Parathyroid adenoma (tissue), 2 donors: Measurements from ENCODE around the gene RRP9.
"Not testable (repeated sequence)": the region's sequence is repeated elsewhere in the genome, so short reads cannot be mapped to it uniquely, and the experiment has no call there.

Experiments
- H2AFZ ChIP-seq: fragments of 300-600 bp; sonication (generic); one replicate; pipeline ENCODE4 v1.7.0; 2017; ENCODE audit warnings: antibody characterized with exemption, mild to moderate bottlenecking
- H3K27ac ChIP-seq: fragments of 300-600 bp; sonication (generic); one replicate; pipeline ENCODE4 v1.7.0; 2017
- H3K27me3 ChIP-seq: fragments of 300-600 bp; sonication (generic); one replicate; pipeline ENCODE4 v1.7.0; 2017; ENCODE audit warnings: low read length; ENCODE audit not compliant: control insufficient read depth, insufficient read depth
- H3K36me3 ChIP-seq: fragments of 300-600 bp; sonication (generic); one replicate; pipeline ENCODE4 v1.7.0; 2017; ENCODE audit warnings: low read length; ENCODE audit not compliant: control insufficient read depth, insufficient read depth
- H3K4me1 ChIP-seq: fragments of 300-600 bp; sonication (generic); one replicate; pipeline ENCODE4 v1.7.0; 2017; ENCODE audit warnings: control low read depth
- H3K4me2 ChIP-seq: fragments of 300-600 bp; sonication (generic); one replicate; pipeline ENCODE4 v1.7.0; 2017; ENCODE audit warnings: low read length
- H3K4me3 ChIP-seq: fragments of 300-600 bp; sonication (generic); one replicate; pipeline ENCODE4 v1.7.0; 2017; ENCODE audit warnings: low read depth, low read length
- H3K79me2 ChIP-seq: fragments of 300-600 bp; sonication (generic); one replicate; pipeline ENCODE4 v1.7.0; 2017; ENCODE audit warnings: control low read depth
- H3K9ac ChIP-seq: fragments of 300-600 bp; sonication (generic); one replicate; pipeline ENCODE4 v1.7.0; 2017; ENCODE audit warnings: mild to moderate bottlenecking
- H3K9me3 ChIP-seq: fragments of 300-600 bp; sonication (generic); one replicate; pipeline ENCODE4 v1.7.0; 2017; ENCODE audit warnings: low read length; ENCODE audit not compliant: control insufficient read depth
- CTCF ChIP-seq: fragments of 300-600 bp; sonication (generic); IDR thresholded peaks from one replicate; pipeline ENCODE4 v1.7.0; 2017; ENCODE audit warnings: antibody characterized with exemption, mild to moderate bottlenecking
- donor health status: primary hyperparathyroidism.

RRP9 gene

DNA sequence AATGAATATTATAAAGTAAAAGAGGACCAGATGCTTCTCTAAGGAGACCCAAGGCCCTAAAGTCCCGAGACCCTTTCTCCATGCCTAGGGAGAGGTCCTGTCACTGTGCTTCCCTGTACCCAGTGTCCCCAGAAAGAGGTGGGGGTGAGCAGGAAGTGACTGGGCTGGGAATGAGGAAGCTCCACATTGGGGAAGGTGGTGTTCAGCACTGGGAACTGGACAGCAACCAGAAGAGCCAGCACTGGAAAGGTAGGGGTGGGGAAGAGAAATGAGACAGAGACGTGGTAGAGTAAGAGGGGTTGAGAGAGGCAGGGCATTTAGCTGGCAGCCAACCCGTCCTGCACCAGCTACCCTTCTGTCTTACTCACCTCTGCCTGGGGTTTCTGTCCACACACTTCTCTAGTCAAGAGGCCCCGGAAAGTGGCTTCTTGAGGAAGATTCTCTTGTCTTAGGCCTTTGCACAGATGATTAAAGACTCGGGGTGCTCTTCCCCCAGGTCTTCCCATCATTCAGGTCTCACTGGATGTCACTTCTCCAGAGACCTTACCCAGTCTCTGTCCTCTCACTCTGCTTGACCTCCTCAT lies 12.2 kb downstream of the RRP9 start:
- Histone ChIP-seq H3K9me3 (no peaks in the 10 kb centered on the region), H3K9ac (no peak overlapping the region), H3K4me1 (no peaks in the 10 kb centered on the region), H3K79me2 (no peaks in the 10 kb centered on the region), H3K36me3 (no peaks in the 10 kb centered on the region), H3K4me2 (no peak overlapping the region), H3K27me3 (no peaks in the 10 kb centered on the region), H3K27ac (no peak overlapping the region), H2AFZ (no peak overlapping the region), H3K4me3 (no peak overlapping the region)
- TF ChIP-seq CTCF, result no peak

DNA sequence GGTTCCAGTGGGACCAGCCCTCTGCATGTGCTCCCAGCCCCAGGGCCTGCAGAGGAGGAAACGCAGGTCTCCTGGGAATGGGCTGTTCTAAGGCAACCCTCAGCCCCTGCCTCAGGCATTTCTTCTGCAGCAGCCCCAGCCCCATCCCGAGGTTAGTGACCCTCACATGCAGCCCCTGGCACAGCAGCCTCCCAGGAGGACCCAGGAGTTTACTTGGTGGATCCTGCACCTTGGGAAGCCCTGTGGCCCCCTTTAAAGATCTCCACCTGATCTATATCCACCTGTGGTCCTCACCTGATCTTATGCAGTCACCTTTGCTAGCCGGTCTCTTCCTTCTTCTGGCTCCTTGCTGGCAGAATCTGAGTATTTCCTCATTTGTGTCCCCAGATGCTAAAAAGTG lies 12.7 kb downstream of the RRP9 start:
- not testable (repeated sequence) for H2AFZ ChIP-seq

DNA sequence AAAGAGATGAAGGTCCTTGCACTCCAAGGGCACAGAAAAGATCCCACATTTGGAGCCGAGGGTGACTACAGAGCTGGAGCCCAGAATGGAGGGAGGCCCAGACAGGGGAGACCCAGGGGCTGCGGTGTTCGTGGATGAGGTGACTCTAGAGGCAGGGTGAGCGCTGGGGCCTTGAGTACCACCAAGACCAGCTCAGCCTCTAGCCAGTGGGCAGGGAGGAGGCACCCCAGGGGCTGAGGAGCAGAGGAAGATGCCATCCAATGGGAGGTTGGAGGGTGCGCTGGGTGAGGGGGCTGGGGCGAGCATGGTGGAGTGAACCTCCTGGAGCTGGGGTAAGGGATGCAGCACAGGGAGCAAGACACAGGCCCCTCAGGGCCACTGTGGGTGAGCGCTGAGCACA lies 13.3 kb downstream of the RRP9 start:
- no peaks in the 10 kb centered on the region for H3K36me3 ChIP-seq
- H3K27me3 ChIP-seq, result no peaks in the 10 kb centered on the region
- H3K79me2 ChIP-seq, result no peaks in the 10 kb centered on the region
- H3K4me1 ChIP-seq, result no peaks in the 10 kb centered on the region
- TF ChIP-seq CTCF, result no peak
- H2AFZ ChIP-seq, result no peak overlapping the region
- H3K27ac ChIP-seq, result no peak overlapping the region
- no peak overlapping the region for H3K9ac ChIP-seq
- no peak overlapping the region for H3K4me2 ChIP-seq
- H3K9me3 ChIP-seq, result no peaks in the 10 kb centered on the region
- no peak overlapping the region for H3K4me3 ChIP-seq

More for the DNA sequence above, 12.7 kb downstream of the RRP9 start:
- H3K4me3 ChIP-seq, H3K9me3 ChIP-seq, H3K79me2 ChIP-seq, H3K4me1 ChIP-seq, H3K9ac ChIP-seq, H3K36me3 ChIP-seq, H3K27ac ChIP-seq, H3K4me2 ChIP-seq, H3K27me3 ChIP-seq: not testable (repeated sequence)

DNA sequence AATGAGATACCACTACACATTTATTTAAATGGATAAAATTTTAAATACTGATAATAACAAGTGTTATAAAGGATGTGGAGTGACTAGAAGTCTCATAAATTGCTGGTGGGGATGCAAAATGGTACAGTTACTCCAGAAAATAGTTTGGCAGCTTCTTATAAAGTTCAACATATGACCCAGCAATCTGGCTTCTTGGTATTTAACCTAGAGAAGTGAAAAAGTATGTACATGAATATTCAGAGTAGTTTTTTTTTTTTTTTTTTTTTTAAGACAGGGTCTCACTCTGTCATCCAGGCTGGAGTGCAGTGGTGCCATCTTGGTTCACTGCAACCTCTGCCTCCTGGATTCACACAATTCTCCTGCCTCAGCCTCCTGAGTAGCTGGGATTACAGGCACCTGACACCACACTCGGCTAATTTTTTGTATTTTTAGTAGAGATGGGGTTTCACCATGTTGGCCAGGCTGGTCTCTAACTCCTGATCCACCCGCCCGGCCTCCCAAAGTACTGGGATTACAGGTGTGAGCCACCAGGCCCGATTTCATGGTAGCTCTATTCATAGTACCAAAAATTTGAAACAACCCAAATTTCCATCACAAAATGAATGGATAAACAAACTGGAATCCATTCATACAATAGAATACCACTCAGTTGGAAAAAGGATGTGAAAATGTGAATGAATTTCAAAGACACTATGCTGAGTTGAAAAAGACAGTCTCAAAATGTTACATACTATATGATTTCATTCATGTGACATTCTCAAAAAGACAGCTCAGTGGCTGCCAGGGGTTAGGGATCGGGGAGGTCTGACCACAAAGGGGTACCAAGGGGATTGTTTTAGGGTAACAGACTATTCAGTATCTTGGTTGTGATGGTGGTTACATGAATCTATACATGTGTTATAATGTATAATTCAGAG lies 14.4 kb downstream of the RRP9 start:
- Histone ChIP-seq H2AFZ (no peak overlapping the region), H3K9ac (no peak overlapping the region), H3K79me2 (no peaks in the 10 kb centered on the region), H3K27me3 (no peaks in the 10 kb centered on the region), H3K36me3 (no peaks in the 10 kb centered on the region), H3K9me3 (no peaks in the 10 kb centered on the region), H3K27ac (no peak overlapping the region), H3K4me2 (no peak overlapping the region), H3K4me3 (no peak overlapping the region), H3K4me1 (no peaks in the 10 kb centered on the region)
- TF ChIP-seq CTCF, result no peak

DNA sequence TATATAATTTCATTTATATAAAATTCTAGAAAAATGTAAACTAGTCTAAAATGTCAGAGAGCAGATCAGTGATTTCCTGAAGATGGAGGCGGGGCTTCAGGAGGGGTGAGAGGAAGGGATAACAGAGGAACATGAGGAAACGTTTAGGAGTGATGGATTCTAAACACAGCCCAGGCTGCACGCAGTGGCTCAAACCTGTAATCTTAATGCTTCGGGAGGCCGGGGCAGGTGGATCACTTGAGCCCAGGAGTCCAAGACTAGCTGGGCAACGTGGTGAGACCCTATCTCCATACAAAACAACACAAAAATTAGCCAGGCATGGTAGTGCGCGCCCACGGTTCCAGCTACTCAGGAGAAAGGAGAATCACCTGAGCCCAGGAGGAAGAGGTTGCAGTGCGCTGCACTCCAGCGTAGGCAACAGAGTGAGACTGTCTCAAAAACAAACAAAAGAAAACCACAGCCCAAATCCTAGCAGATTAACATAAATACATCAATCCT lies 20.6 kb downstream of the RRP9 start:
- no peaks in the 10 kb centered on the region for H3K36me3 ChIP-seq
- no peak overlapping the region for H3K4me2 ChIP-seq
- H3K27me3 ChIP-seq, result no peaks in the 10 kb centered on the region
- TF ChIP-seq CTCF, result no peak
- H3K9ac ChIP-seq, result no peak overlapping the region
- H3K9me3 ChIP-seq, result no peaks in the 10 kb centered on the region
- no peaks in the 10 kb centered on the region for H3K79me2 ChIP-seq
- H3K27ac ChIP-seq, result no peak overlapping the region
- H3K4me3 ChIP-seq, result no peak overlapping the region
- H2AFZ ChIP-seq, result no peak overlapping the region
- H3K4me1 ChIP-seq, result no peaks in the 10 kb centered on the region
